G401 (cell line): ENCODE measurements around the gene DTNB. TPM values are rescaled to one million over a fixed set of nuclear protein-coding genes. Genes with fewer than 3 reads are reported as not detected.

Experiments used
- DNase-seq: peaks from one replicate; pipeline ENCODE4 v3.0.0-alpha.2; 2015; ENCODE audit warnings: low spot score
- in situ Hi-C: cut with HindIII; loops from 2 replicates; pipeline ENCODE4 v1.10.0; 2016; ENCODE audit warnings: low sequenced_read_pairs, mixed read lengths
- total RNA-seq: library from RNA; depleted of rRNA; stranded (reverse); fragments of >200 nt; shearing (Covaris generic); gene quantifications from 2 replicates; pipeline ENCODE4 v1.2.3, GENCODE V29; 2014

The DTNB gene
- total RNA-seq, 1 experiment from 2014 or later: 21.2 TPM

DNA sequence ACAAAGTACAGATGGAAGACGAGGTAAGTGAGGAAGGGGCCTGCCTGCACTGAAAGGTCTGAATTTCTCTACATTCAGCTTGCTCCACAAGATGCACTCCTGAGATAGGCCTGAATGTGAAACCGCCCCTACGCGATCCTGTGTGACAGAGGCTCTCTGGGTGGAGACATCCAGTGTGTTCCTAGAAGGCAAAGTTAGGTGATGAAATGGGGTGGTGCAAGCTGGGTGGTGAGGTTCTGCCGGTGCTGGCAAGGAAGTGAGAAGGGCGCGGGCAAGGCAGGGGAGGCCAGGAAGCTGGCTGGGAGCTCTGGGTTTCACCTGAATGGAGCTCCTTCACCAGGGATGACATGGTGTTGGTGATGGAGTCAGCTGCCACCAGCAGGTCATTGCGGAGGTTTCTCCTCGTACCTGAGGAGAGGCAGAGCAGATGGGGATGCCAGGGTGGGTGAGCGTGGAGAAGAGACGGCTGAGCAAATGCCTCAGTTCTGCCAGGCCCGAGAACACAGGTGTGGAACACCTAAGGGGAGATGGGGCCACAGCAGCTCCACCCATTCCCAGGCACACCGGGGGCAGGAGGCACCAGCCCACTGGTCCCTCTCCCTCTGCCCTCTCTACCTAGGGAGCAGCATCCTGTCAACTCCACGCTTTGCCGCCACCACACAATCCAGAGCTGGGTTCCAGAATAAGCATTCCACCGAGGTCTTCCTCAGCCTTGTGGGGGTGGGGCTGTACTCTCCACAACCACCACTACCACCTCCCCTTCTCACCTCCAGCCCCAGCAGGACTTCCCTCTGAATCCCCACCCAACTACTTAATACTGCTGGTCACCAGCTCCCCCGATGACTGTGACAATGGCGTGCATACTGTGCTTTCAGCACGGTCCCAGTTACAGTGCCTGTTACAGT is 286.2 kb downstream of the DTNB start:
- no peak for DNase-seq
- in situ Hi-C loops: no loop called here

DNA sequence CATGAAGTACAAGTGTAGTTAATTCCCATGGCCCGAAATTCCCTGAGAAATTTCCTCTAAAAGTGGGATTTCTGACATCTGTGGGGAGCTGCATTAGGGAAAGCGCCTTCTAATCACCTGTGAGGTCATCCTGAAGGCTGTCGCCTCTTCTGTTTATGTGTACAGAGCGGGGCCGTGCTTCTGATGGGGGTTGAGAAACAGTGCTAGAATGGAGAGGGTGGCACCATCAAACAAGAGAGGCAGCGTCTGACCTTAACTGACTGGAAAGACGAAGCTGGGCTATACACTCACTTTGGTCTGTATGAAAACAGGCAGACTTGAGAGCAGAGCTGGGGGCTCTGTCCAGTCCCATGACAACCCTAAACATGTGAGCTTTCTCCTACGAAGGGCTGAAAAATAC is 287.5 kb downstream of the DTNB start:
- no peak for DNase-seq
- in situ Hi-C loops: no loop called here

DNA sequence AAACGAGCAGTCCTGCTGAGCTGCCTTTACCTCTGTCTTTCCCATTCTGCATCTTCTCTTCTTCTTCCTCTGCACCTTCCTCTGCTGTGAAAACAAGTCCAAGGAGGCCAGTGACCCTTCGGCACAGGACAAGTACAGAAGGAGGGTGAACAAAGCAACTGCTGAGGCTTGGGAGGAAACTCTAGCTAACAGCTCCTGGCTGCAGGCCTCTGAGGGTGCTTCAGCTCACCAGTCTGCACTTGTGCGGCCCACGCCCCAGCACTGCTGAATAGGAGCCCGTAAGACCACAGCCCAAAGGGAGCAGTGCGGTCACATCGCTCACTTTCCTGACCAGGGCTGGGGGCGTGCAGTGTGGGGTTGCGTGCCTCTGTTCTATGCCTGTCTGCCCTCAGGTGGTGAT is 289.6 kb downstream of the DTNB start:
- DNase-seq: no peak
- in situ Hi-C loops: no loop called here

DNA sequence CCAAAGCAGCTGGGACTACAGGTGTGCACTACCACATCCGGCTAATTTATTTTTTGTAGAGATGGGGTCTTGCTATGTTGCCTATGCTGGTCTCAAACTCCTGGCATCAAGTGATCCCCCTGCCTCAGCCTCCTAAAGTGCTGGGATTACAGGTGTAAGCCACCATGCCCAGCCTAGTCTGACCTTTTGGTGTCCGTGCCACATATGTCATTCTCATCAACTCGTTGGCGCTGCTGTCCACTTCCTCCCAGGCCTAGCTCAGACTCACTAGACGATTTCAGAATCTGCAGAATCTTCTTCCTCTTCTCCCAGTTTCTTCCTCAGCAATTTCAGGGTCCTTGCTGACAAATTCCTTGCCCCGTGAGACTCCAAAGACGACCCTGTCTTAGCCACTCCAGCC is 291.9 kb downstream of the DTNB start:
- DNase-seq: no peak
- in situ Hi-C loops: no loop called here

DNA sequence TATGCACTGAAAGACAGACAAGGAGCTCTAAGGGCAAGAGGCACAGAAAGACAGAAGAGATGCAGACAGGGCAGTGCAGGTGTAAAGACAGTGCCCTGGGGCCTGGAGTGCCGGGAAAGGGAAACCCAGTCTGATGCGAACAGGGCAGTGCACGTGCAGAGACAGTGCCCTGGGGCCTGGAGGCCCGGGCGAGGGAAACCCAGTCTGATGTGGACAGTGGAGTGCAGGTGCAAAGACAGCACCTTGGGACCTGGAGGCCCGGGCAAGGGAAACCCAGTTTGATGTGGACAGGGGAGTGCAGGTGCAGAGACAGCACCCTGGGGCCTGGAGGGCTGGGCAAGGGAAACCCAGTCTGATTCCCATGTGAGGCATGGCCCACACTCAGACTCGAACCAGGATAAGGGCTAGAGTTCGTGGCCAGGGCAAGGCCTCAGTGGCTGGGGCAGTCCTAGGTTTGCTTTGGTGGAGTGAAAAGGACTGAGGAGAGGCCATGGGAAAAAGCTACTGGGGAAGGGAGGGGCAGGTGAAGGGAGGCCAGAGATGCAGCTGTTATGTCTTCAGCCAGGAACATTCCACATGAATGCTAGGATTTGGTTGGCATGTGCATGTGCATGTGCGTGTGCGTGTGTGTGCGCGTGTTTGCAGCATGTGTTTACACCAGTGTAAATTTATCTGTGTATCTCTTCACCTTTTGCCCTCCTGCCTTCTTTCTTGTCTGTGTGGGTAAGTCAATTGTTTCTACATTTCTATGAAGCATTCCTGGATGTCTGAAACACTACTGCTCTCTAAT is 292.6 kb downstream of the DTNB start:
- DNase-seq: no peak
- in situ Hi-C loops: no loop called here

DNA sequence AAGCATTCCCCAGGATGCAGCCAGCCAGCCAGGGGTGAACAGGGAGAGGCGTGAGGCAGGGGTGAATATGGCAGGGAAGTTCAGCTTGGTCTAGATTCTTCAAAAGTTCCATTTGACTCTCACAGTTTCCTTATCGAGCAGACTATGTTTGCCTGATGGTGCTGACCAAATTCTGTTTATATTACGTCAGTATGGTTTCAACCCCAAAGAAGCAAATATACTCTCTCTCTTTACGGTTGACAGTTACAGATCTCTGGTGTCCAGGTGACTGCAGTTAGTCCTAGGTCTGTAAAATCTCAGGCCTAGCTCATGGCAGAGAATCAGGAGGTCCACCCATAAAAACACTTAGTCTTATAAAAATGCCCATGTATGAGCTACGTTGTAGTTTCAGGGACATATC is 293.4 kb downstream of the DTNB start:
- in situ Hi-C loops: no loop called here
- no peak for DNase-seq

DNA sequence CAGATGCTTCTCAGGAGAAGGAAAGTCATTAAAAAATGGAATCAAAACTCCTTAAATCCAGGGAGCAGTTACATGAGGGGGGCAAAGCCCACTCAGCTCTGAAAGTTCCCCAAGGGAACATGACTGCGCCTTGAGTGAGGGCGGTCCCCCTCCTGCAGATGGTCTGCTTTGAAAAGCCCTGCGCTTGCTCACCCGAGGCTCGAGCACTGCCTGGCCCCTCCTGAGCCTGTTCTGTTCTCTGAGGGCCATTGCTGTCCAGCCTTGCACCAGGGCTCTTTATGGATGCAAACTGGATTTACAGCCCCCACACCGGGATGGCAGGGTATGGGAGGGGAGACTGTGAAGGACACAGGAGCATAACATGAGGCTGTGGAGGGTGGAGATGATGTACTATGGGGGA is 293.8 kb downstream of the DTNB start:
- DNase-seq: no peak
- in situ Hi-C loops: no loop called here

DNA sequence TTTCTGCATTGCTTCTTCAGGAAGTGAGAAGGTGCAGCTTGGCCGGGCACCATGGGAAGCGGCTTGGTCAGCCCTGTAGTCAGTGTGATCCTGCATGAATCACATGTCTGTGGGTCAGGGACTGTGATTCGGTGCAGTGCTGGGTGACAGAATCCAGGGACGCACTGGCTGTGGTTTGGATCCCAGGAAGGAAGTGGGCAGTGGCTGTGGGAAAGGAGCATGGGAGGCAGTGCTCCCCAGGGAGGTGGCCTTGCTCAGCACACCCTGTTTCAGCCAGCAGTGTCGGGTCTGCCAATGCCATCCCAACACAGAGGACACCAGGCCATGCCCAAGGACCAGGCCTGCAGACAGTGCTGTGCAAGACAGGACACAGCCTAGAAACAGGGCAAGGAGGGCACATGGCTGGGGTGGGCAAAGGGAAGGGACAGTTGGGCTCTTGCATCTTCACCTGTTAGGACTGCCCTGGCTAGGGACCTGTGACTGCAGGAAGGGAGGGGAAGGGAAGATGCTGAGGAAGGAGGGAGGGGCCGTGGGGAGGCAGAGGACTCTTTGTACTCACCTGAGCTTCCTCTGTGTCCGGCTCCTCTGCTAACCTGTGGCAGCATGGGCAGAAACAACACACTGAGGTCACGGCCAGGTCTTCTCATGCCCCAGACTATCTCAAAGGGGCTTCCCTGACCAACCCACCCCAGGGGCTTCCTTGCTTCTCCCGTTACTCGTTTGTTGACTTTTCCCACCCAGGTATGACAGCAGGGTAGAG is 294.5 kb downstream of the DTNB start:
- DNase-seq: no peak
- in situ Hi-C loops: no loop called here

DNA sequence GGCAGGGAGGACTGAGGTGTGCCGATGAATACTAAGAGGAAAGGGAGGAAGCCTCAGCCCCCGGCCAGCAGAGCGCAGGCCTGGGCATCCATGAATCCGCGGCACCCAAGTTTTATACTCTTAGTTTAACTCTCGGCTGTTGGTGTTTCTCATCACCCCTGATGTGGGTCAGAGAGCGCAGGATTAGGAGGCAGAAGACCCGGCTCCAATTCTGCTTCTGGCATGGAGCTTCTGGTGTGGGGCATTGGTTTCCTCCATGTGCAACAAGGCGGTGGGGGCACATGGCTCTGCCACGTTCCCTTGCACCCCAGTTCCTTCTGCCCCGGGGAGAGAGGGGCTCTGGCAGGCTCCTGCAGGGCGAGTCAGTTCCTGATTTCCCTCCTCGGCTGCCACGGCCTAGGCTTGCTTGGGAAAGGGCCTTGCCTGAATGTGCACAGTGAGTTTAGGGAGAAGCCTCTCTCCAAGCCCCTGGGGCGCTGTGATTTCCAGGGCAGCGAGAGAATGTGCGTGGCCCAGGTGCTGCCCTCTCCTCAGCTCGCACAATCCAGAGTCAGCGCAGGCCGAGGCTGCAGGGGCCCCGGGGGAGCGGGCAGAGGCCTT is 295.5 kb downstream of the DTNB start:
- in situ Hi-C loops: no loop called here
- DNase-seq: no peak

DNA sequence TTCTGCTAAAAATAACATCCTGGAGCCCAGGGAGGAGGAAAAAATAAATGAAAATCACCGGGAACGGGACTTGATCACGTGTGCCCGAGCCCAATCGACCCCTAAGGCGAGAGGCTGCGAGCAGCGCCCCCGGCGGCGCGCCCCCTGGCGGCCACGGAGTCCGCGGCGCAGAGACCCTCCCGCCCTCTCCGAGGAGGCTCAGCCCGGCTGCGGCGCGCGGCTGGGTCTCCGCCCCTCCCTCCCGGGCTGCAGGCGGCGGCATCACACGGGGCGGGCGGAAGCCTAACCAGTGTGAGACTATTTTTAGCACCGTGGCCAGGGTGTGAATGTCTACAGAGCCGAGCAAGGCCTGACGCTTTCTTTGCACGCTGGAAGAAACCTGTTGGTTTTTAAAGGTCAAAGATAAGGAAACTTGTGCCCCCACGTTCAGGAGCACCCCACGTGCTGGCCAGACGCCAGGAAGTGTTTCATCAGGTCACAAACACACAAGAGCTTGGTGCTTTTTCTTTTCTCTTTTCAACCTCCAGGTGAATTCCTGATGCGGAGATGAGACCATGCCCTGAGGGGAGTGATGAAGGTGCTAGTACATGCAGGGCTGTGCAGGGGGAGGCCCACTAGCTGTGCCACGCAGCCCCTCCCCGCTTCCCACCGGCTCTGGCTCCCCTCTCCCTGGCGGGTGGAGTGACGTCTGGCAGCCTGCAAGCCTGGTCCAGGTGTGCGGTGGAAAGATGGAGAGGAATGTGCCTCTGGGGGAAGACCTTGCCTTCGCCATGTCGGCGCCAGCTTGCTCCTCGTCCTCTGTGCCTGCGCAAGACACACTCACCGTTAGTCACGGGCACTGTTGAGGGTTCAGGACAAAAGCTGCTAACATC is 296.4 kb downstream of the DTNB start:
- in situ Hi-C loops: no loop called here
- DNase-seq: peak; percentile 80

DNA sequence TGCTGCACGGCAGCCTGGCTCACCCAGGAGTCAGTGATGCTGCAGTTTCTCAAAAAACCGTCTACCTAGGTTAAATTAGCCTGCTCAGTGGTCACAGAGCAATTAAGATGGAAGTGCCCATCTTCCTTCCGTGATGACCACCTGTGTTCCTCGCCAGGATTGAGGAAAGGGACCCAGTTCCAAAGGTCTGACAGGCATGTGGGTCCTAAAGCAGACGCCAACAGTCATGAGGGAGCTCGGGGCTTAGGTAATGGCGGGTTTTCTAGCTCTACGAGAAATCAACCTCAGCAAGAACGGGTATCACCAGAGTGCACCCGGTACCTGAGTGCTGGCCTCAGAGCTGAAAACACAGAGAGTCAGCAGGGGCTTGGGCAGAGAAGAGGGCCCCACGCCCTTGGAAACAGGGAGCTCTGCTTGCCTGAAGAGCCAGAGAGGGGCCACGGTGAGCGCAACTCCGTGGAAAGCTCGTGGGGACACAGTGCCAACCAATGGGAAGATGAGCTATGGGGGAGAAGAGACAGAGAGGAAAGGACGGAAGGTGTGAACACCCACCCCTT is 297.3 kb downstream of the DTNB start:
- no peak for DNase-seq
- in situ Hi-C loops: no loop called here

DNA sequence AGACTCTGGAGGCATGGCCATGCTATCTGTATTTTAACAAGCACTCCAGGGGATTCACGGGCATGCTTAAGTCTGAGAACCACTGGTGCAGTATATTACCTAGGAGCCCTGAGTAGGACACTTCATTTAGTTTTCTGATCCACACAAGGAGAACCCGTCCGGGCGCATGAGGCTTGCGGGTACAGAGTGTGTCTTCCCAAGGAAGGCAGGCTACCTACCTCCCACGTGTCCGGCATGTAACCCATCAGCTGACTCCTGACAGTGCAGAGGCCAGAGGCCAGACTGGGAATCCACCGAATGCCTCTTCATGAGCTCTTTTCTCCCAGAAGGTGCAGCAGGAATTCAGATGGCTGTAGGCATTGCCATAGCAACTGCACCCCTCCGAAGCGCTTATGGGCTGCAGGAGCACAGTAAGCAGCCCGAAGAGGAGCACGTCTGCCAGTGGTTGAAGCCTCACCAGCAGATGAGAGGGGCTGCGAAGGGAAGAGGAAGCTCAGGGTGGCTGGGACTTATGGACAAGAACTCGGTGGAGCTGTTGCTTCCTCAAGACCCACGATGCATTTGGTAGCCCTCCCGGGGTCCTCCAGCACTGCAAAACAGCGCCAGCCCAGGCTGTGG is 297.9 kb downstream of the DTNB start:
- peak; percentile 38 for DNase-seq
- in situ Hi-C loops: no loop called here

DNA sequence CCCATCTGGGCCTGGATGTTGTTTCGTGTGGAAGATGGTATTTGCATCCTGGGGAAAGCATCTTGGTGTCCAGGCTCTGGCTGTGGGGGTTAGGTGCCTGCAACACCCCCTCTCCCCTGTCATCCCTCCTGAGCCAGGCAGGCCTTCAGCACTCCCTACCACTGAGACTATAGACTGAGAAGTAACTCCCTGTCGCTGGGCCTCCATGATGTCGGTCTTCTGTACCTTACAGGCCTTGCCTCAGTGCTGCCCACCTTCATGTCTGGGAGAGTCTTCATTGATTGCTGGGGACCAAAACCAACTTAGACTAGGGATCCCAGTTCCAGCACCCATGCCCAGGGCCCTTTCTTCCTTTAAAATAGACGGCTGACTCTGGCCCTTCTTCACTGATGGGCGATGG is 298.6 kb downstream of the DTNB start:
- DNase-seq: no peak
- in situ Hi-C loops: no loop called here

DNA sequence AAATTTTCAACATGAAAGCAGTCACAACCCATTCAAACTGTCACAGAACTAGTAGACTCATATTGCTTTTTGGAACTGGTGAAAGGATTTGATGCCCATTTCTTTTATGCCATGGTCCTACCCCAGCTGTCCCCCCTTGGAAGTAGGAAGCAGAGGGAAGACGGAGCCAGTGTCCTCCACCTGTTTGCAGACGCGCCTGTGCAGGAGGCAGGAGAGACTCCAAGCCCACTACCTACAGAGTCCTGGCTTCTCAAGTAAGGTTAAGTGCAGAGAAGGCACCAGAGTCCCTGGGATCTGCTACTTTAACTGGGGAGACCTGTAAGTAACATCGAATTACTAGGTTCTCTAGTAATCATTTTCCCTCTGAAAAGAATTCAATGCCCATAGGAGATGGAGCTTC is 299.0 kb downstream of the DTNB start:
- in situ Hi-C loops: no loop called here
- DNase-seq: no peak

DNA sequence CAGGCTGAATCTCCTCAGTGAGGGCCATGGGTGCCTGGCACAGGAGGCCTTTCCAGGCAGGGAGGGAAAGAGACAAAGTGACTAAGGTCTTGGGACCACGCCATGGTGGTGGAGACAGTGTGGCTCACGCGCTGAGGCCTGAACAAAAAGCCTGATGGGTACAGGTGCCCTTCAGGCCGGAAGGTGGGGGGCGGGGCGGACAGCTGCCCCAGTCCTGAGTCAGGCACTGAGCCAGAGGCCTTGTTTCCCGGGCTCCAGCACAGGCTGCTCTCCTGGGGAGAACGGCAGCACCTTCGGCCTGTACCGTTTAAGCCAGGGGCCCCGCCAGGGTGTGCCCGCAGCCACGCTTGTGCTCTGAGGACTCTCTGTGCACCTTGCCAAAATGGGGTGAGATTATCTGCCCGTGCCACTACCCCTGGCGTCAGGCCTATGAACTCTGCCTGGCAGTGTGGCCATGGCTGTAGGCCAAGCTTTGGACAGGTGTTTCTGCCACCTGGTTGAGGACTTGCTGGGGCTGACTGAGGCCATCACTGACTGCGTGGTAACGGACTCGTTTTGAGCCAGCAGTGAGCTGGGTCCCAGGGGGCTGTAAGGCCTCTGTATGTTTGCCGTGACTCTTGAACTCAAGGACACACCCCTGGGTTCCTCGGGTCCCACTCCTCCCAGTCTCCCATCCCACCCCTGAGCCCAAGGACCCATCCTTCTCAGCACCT is 300.0 kb downstream of the DTNB start:
- in situ Hi-C loops: no loop called here
- peak; percentile 64 for DNase-seq

DNA sequence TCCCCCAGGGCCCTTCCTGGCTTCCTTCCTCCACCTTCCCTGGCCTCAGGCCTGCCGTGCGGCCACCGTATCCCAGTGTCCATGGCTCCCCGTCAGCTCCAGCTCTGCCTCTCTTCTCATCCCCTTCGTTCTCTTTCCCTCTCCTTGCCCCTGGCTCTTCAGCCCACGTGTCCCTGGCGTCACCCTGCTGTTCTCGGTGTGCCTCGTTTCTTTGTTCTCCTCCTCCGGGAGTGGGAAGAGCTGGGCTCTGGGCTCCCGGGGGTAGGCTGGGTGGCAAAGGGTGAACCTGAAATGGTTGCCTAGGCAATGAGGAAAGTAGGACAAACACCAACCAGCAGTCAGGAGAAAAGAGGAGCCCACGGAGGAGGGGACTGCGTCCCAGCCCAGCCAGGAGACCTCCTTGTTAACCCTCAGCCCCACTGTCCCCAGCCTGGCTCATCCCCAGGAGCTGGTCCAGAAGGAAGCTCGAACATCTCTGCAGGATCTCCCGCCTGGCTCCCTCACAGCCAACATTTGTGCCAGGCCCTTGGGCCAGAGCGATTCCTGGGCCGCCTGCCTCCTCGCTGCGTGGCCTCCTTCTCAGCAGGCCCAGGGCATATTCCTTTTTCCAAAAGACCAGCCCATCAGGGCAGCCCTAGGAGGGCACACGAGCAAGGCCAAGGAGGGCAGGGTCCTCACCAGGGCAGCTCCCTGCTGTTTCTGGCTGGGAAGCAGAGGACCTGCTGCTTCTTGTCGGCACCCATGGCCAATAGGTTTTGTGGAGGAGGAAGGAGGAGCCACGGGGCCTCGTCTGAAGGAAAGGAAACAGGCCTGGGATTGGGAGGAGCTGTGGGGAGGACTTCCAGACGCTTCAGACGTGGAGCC is 300.7 kb downstream of the DTNB start:
- in situ Hi-C loops: no loop called here
- DNase-seq: peak; percentile 71
